HCT116 (cell line): Measurements from ENCODE around the gene DUS4L. TPM values are rescaled to one million over a fixed set of nuclear protein-coding genes. Genes with fewer than 3 reads are reported as not detected.

Source experiments
- ATAC-seq: fragments of 200-7000 bp; cut with Tn5 transposase; 2 replicates; pipeline ENCODE4 v1.9.1; 2020; ENCODE audit warnings: mild to moderate bottlenecking, moderate library complexity
- BruUV-seq: library from RNA; stranded (reverse); fragments of 400-500 nt; replicated peaks from 2 replicates; lab custom pipeline; 2021; lab: Mats Ljungman, UMichigan
- CTCF ChIA-PET: fragments of 300-600 bp; sonication (Branson Sonifier 250); formaldehyde crosslinking; loops from one replicate; lab custom pipeline; 2021; ENCODE audit warnings: antibody characterized with exemption; lab: Charles Lee
- POLR2A ChIA-PET: fragments of 300-600, 350-600 bp; sonication (Branson Sonifier 250); formaldehyde crosslinking; loops from one replicate; lab custom pipeline; 2021; ENCODE audit warnings: antibody characterized with exemption; lab: Charles Lee
- RAD21 ChIA-PET, 2 experiments: fragments of 300-600 bp; sonication (Branson Sonifier 250); formaldehyde crosslinking; loops; one replicate each; lab custom pipeline; 2023; ENCODE audit warnings: low total read pairs in 2 of 2; ENCODE audit not compliant: uncharacterized antibody in 2 of 2, unreplicated experiment in 2 of 2, low non-redundant PET in 1 of 2; lab: Charles Lee
- DNase-seq: peaks from one replicate; pipeline ENCODE4 v3.0.0-alpha.2; 2010; ENCODE audit warnings: low read depth, low spot score
- H2AFZ ChIP-seq: fragments of 200-600 bp; shearing (Covaris generic), sonication (generic); 2 replicates; pipeline ENCODE4 v1.6.1; 2017; ENCODE audit warnings: low read depth, mixed run types, mixed read lengths, antibody characterized with exemption, low read length; ENCODE audit not compliant: poor library complexity, severe bottlenecking
- H3K27ac ChIP-seq: 2 replicates; pipeline ENCODE4 v1.5.1; 2012; ENCODE audit warnings: low read depth, low read length
- H3K27me3 ChIP-seq: fragments of 200-600 bp; sonication (generic); 2 replicates; pipeline ENCODE4 v1.6.1; 2016; ENCODE audit warnings: mixed run types, low read length, mixed read lengths; ENCODE audit not compliant: insufficient read depth
- H3K36me3 ChIP-seq, 2 experiments: fragments of 200-500 bp in 1 of 2; fragments of 200-600 bp in 1 of 2; sonication (Bioruptor generic) in 1 of 2; sonication (generic) in 1 of 2; 2 replicates each; pipeline versions ENCODE4 v1.5.1 to v1.6.1; 2014 to 2016; ENCODE audit warnings: low read length in 2 of 2, inconsistent platforms in 1 of 2, mixed read lengths in 1 of 2, mixed run types in 1 of 2; ENCODE audit not compliant: insufficient read depth in 2 of 2, control insufficient read depth in 1 of 2
- H3K4me1 ChIP-seq, 2 experiments: fragments of 200-600 bp in 1 of 2; sonication (generic) in 1 of 2; 2 replicates each; pipeline versions ENCODE4 v1.5.1 to v1.6.1; 2012 to 2017; ENCODE audit warnings: low read length in 2 of 2, inconsistent platforms in 1 of 2, mild to moderate bottlenecking in 1 of 2, mixed read lengths in 1 of 2, mixed run types in 1 of 2, moderate library complexity in 1 of 2; ENCODE audit not compliant: insufficient read depth in 2 of 2, control insufficient read depth in 1 of 2
- H3K4me2 ChIP-seq: fragments of 200-600 bp; sonication (generic); 2 replicates; pipeline ENCODE4 v1.6.1; 2017; ENCODE audit warnings: mixed run types, low read length, mixed read lengths
- H3K4me3 ChIP-seq, 2 experiments: fragments of 200-600 bp in 1 of 2; sonication (generic) in 1 of 2; replicated peaks in 1 of 2; 2 replicates each; pipeline ENCODE4 v1.5.1; 2011 to 2016; ENCODE audit warnings: low read length in 2 of 2, control low read depth in 1 of 2, low read depth in 1 of 2, mild to moderate bottlenecking in 1 of 2, mixed read lengths in 1 of 2, mixed run types in 1 of 2
- H3K79me2 ChIP-seq: fragments of 200-600 bp; sonication (generic); 2 replicates; pipeline ENCODE4 v1.6.1; 2017; ENCODE audit warnings: mild to moderate bottlenecking, mixed run types, low read length, moderate library complexity, mixed read lengths; ENCODE audit not compliant: insufficient read depth
- H3K9ac ChIP-seq: fragments of 200-600 bp; sonication (generic); 2 replicates; pipeline ENCODE4 v1.6.1; 2016; ENCODE audit warnings: low read length, mixed read lengths
- H3K9me2 ChIP-seq: fragments of 200-600 bp; sonication (generic), shearing (Covaris generic); 2 replicates; pipeline ENCODE4 v1.6.1; 2017; ENCODE audit warnings: mixed run types, mild to moderate bottlenecking, moderate library complexity; ENCODE audit not compliant: insufficient read depth
- H3K9me3 ChIP-seq, 2 experiments: fragments of 200-500 bp in 1 of 2; fragments of 200-600 bp in 1 of 2; sonication (Bioruptor generic) in 1 of 2; sonication (generic) in 1 of 2; 2 replicates each; pipeline ENCODE4 v1.6.1; 2014 to 2017; ENCODE audit warnings: low read length in 2 of 2, mixed read lengths in 2 of 2, inconsistent platforms in 1 of 2, low read depth in 1 of 2, mild to moderate bottlenecking in 1 of 2, mixed run types in 1 of 2, moderate library complexity in 1 of 2; ENCODE audit not compliant: control insufficient read depth in 1 of 2, insufficient read depth in 1 of 2
- H4K20me1 ChIP-seq: fragments of 200-600 bp; sonication (generic), shearing (Covaris generic); 2 replicates; pipeline ENCODE4 v1.6.1; 2017; ENCODE audit warnings: mixed run types, mild to moderate bottlenecking, moderate library complexity; ENCODE audit not compliant: insufficient read depth
- CEBPB ChIP-seq: IDR thresholded peaks from 2 replicates; pipeline ENCODE4 v1.6.1; 2012; ENCODE audit warnings: low read depth
- ELF1 ChIP-seq: IDR thresholded peaks from 2 replicates; pipeline ENCODE4 v1.6.1; 2012; ENCODE audit warnings: low read depth, borderline replicate concordance
- FOSL1 ChIP-seq: IDR thresholded peaks from 2 replicates; pipeline ENCODE4 v1.6.1; 2012; ENCODE audit warnings: low read depth
- POLR2AphosphoS5 ChIP-seq: IDR thresholded peaks from 2 replicates; pipeline ENCODE4 v1.6.1; 2011; ENCODE audit warnings: mild to moderate bottlenecking, low read depth, low read length, moderate library complexity
- RAD21 ChIP-seq: IDR thresholded peaks from 2 replicates; pipeline ENCODE4 v1.6.1; 2012; ENCODE audit warnings: low read depth, mild to moderate bottlenecking
- TCF7L2 ChIP-seq: IDR thresholded peaks from 2 replicates; pipeline ENCODE4 v1.7.0; 2011; ENCODE audit warnings: borderline replicate concordance, inconsistent platforms; ENCODE audit not compliant: insufficient read depth, insufficient read length; ENCODE audit errors: extremely low read depth
- ZFX ChIP-seq: fragments of 450-650 bp; IDR thresholded peaks from 2 replicates; pipeline ENCODE4 v1.6.1; 2017
- intact Hi-C: fragments of 100-400 bp; cut with micrococcal nuclease; formaldehyde crosslinking; loops from 2 replicates; pipeline ENCODE4 v1.10.0; 2022
- total RNA-seq: library from RNA; stranded (reverse); gene quantifications from one replicate; pipeline ENCODE4 v1.2.1, GENCODE V29; 2021; ENCODE audit not compliant: unreplicated experiment
- TF ChIP-seq, protein P1 (sequence below): IDR thresholded peaks from 2 replicates; pipeline ENCODE4 v1.6.1; 2012; ENCODE audit warnings: low read depth
- TF ChIP-seq, protein P2 (sequence below): IDR thresholded peaks from 2 replicates; pipeline ENCODE4 v1.6.1; 2011; ENCODE audit warnings: mild to moderate bottlenecking, low read length, moderate library complexity; ENCODE audit not compliant: insufficient replicate concordance; ENCODE audit errors: extremely low read depth
- TF ChIP-seq, protein P3 (sequence below), 3 experiments: fragments of 200-600 bp in 1 of 3; sonication (generic) in 1 of 3; IDR thresholded peaks in 2 of 3; conservative IDR thresholded peaks in 1 of 3; 2 replicates each; pipeline ENCODE4 v1.5.1; 2012 to 2017; ENCODE audit warnings: low read depth in 2 of 3, low read length in 2 of 3, antibody characterized with exemption in 1 of 3, borderline replicate concordance in 1 of 3, control low read depth in 1 of 3, mild to moderate bottlenecking in 1 of 3, mixed read lengths in 1 of 3, mixed run types in 1 of 3, moderate library complexity in 1 of 3; ENCODE audit not compliant: insufficient read depth in 1 of 3
- TF ChIP-seq, protein P4 (sequence below): IDR thresholded peaks from 2 replicates; pipeline ENCODE4 v1.6.1; 2012

Gene DUS4L
- total RNA-seq, 1 experiment from 2014 or later = 12.6 TPM

DNA sequence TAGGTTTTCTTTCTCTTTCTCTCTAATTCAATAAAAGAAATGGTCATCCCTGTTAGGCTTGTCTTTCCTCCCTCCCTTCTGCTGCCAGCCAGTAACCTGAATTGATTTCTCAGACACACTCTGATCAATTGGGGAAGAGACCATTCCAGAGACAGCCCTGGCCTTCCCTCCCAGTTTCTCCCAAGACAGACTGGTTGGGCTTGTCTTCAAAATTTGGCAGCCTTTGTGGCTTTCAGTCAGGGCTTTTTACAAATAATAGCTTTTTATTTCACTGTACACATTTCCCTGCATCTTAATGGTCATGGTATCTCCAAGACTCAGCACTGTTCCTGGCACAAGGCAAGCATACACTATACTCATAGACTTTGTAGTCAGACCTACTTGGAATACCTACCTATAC lies 50.2 kb downstream of the DUS4L start (continued):
- TF ChIP-seq TCF7L2 (no peak), FOSL1 (no peak)
- TF ChIP-seq, protein P1, sequence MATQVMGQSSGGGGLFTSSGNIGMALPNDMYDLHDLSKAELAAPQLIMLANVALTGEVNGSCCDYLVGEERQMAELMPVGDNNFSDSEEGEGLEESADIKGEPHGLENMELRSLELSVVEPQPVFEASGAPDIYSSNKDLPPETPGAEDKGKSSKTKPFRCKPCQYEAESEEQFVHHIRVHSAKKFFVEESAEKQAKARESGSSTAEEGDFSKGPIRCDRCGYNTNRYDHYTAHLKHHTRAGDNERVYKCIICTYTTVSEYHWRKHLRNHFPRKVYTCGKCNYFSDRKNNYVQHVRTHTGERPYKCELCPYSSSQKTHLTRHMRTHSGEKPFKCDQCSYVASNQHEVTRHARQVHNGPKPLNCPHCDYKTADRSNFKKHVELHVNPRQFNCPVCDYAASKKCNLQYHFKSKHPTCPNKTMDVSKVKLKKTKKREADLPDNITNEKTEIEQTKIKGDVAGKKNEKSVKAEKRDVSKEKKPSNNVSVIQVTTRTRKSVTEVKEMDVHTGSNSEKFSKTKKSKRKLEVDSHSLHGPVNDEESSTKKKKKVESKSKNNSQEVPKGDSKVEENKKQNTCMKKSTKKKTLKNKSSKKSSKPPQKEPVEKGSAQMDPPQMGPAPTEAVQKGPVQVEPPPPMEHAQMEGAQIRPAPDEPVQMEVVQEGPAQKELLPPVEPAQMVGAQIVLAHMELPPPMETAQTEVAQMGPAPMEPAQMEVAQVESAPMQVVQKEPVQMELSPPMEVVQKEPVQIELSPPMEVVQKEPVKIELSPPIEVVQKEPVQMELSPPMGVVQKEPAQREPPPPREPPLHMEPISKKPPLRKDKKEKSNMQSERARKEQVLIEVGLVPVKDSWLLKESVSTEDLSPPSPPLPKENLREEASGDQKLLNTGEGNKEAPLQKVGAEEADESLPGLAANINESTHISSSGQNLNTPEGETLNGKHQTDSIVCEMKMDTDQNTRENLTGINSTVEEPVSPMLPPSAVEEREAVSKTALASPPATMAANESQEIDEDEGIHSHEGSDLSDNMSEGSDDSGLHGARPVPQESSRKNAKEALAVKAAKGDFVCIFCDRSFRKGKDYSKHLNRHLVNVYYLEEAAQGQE = no peak

DNA sequence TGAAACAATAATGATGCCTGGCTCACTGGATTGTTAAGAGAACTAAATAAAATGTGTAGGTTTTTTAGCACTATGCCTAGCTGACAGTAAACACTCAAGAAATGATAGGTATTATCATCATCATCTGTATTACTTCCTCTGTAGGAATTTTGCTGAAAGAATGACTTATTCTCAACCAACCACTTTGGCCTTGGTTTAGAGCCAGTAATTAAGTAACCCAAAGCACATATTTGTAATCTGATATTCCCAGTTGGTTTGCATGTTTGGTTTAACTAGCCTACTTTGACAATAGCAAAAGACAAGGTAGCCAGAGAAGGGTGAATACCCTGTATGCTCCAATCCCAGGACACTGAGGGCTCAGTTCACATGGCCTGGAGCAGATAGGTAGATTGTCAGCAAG lies 50.7 kb downstream of the DUS4L start:
- H3K36me3 ChIP-seq = no peaks in the 10 kb centered on the region
- H3K4me1 ChIP-seq = no peaks in the 10 kb centered on the region
- RAD21 ChIA-PET = no interaction called here
- no peak overlapping the region for H3K4me3 ChIP-seq
- H3K9me3 ChIP-seq = no peaks in the 10 kb centered on the region
- POLR2A ChIA-PET = no interaction called here
- no peak overlapping the region for H2AFZ ChIP-seq
- H3K4me2 ChIP-seq = no peak overlapping the region
- BruUV-seq = no TSS peak
- H3K9me2 ChIP-seq = no peaks in the 10 kb centered on the region
- intact Hi-C loops = no loop called here
- TF ChIP-seq ELF1 (no peak), ZFX (no peak), CEBPB (no peak), RAD21 (no peak), POLR2AphosphoS5 (no peak)
- TF ChIP-seq, protein P2, sequence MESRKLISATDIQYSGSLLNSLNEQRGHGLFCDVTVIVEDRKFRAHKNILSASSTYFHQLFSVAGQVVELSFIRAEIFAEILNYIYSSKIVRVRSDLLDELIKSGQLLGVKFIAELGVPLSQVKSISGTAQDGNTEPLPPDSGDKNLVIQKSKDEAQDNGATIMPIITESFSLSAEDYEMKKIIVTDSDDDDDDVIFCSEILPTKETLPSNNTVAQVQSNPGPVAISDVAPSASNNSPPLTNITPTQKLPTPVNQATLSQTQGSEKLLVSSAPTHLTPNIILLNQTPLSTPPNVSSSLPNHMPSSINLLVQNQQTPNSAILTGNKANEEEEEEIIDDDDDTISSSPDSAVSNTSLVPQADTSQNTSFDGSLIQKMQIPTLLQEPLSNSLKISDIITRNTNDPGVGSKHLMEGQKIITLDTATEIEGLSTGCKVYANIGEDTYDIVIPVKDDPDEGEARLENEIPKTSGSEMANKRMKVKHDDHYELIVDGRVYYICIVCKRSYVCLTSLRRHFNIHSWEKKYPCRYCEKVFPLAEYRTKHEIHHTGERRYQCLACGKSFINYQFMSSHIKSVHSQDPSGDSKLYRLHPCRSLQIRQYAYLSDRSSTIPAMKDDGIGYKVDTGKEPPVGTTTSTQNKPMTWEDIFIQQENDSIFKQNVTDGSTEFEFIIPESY = no peak
- TF ChIP-seq, protein P3, sequence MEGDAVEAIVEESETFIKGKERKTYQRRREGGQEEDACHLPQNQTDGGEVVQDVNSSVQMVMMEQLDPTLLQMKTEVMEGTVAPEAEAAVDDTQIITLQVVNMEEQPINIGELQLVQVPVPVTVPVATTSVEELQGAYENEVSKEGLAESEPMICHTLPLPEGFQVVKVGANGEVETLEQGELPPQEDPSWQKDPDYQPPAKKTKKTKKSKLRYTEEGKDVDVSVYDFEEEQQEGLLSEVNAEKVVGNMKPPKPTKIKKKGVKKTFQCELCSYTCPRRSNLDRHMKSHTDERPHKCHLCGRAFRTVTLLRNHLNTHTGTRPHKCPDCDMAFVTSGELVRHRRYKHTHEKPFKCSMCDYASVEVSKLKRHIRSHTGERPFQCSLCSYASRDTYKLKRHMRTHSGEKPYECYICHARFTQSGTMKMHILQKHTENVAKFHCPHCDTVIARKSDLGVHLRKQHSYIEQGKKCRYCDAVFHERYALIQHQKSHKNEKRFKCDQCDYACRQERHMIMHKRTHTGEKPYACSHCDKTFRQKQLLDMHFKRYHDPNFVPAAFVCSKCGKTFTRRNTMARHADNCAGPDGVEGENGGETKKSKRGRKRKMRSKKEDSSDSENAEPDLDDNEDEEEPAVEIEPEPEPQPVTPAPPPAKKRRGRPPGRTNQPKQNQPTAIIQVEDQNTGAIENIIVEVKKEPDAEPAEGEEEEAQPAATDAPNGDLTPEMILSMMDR (IDR thresholded peaks at IDR 0.05 in 2 of 3, conservative IDR thresholded peaks at IDR 0.05 in 1 of 3; ENCODE audit: borderline replicate concordance in 1 of 3, insufficient read depth in 1 of 3, low read depth in 2 of 3, low read length in 2 of 3) = no peak
- TF ChIP-seq, protein P4, sequence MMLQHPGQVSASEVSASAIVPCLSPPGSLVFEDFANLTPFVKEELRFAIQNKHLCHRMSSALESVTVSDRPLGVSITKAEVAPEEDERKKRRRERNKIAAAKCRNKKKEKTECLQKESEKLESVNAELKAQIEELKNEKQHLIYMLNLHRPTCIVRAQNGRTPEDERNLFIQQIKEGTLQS = no peak
- DNase-seq (no peak), ATAC-seq (no peak)
- no peaks in the 10 kb centered on the region for H3K79me2 ChIP-seq
- no peak overlapping the region for H3K9ac ChIP-seq
- no peaks in the 10 kb centered on the region for H4K20me1 ChIP-seq
- CTCF ChIA-PET = no interaction called here
- H3K27me3 ChIP-seq = no peaks in the 10 kb centered on the region
- no peak overlapping the region for H3K27ac ChIP-seq
